GM13977 (cell line): ENCODE results near the gene SLC6A6.

Experiments used
- DNase-seq: peaks from one replicate; pipeline ENCODE4 v3.0.0; 2012; ENCODE audit warnings: low spot score
- in situ Hi-C: fragments of 300-500 bp; cut with MboI; formaldehyde crosslinking; loops from one replicate; pipeline ENCODE4 v1.12.0; 2022; ENCODE audit warnings: low sequenced_read_pairs, low pct_unique_long_range_greater_than_20kb, mixed read lengths, inconsistent platforms; ENCODE audit not compliant: unreplicated experiment
- TF ChIP-seq, protein P1 (sequence below): IDR thresholded peaks from 2 replicates; pipeline ENCODE4 v1.5.1; 2012; ENCODE audit warnings: mild to moderate bottlenecking, control low read depth; ENCODE audit not compliant: insufficient read depth; ENCODE audit errors: extremely low read depth, missing control alignments

Gene SLC6A6

DNA sequence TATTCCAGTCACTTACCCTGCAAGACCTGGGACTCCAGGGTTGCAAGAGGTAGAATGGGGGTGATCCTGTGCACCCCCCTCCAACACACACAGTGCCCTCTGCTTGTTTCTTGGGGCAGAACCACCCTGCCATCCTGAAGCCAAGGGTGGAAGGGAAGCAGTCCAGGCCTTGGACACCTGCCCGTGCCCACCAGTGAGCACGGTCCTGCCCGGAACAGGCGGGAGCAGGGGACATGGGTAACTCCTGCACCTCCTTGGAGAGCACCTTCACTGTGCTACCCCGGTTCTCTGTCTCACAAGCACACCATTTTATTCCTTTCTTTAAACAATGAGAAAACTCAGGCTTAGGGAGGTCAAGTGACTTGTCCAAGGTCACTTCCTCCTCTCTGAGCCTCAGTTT lies 57.0 kb downstream of the SLC6A6 start:
- DNase-seq: no peak
- in situ Hi-C loops: no loop called here
- TF ChIP-seq, protein P1, sequence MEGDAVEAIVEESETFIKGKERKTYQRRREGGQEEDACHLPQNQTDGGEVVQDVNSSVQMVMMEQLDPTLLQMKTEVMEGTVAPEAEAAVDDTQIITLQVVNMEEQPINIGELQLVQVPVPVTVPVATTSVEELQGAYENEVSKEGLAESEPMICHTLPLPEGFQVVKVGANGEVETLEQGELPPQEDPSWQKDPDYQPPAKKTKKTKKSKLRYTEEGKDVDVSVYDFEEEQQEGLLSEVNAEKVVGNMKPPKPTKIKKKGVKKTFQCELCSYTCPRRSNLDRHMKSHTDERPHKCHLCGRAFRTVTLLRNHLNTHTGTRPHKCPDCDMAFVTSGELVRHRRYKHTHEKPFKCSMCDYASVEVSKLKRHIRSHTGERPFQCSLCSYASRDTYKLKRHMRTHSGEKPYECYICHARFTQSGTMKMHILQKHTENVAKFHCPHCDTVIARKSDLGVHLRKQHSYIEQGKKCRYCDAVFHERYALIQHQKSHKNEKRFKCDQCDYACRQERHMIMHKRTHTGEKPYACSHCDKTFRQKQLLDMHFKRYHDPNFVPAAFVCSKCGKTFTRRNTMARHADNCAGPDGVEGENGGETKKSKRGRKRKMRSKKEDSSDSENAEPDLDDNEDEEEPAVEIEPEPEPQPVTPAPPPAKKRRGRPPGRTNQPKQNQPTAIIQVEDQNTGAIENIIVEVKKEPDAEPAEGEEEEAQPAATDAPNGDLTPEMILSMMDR: no peak

DNA sequence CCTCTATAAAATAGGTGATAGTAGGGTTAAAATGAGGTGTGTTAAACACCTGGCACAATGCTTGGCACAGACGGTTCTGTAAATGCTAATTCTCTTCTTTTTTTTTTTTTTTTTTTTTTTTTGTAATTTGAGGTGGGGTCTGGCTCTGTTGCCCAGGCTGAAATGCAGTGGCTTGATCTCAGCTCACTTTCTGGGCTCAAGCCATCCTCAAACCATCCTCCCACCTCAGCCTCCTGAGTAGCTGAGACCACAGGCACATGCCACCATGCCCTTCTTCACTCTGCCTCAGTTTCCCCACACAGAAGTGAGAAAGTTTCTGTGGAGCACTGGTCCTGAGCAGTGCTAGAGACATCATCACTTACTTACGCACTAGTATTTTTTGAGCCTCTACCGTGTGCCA lies 57.4 kb downstream of the SLC6A6 start:
- DNase-seq: no peak
- TF ChIP-seq, protein P1: no peak
- in situ Hi-C loops: no loop called here

DNA sequence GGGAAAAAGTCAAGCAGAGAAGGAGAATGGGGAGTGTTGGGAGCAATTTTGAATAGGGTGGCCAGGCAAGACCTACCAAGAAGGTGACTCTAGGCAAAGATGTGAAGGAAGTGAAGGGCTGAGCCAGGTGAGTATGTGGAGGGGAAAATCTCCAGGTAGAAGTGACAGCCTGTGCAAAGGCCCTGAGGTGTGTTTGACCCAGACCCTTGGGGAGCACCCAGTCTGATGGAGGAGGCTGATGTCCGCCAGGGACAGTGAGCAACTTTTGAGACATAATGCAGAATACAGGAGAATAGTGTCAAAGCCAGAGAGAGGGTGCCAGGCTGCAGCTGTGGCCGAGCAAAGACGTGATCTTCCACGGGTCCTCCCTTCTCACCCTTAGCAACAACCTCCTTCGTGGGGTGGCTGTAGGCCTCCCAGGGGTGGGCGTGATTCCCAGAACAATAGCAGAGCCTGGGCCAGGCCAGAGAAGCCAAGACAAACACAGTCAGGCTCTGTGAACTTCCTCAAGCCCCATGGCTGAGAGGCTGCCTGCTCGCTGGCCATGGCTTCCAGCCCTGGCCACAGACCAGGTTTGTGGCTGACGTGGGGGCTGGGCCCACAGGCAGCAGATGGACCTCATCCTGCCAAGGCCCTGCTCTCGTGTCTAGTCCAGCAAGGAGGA lies 58.1 kb downstream of the SLC6A6 start:
- TF ChIP-seq, protein P1: no peak
- in situ Hi-C loops: no loop called here
- DNase-seq: no peak

DNA sequence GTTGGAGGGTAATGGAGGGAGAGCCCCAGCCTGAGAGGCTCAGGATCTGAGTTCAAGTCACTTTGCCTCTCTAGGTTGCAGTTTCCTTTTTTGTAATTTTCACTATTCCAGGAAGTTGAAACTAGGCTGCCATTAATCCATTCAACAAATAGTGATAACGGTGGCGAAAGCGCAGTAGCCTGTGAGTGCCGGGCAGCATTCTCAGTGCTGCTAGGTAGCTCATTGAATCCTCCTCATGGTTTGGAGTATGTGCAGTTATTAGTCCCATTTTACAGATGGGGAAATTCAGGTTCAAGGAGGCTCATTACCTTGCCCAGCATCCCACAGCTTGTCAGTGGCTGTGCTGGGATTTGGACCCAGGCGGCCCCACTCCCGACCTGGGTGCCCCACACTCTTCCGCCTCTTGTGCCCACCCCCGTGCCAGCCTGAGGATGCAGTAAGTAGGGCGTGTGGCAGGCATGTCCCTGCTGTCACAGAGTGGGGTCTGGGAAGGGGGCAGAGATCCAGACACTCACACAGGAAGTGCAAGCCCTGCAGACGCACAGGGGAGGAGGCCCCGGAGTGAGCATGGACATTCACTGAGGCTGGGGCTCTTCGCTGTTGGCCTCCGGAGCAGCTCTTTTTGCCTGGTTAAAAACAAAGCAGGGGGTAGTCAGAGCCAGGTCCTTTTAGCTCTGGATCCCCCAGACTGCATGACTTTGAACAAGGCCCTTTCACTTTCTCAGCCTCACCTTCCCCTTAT lies 58.8 kb downstream of the SLC6A6 start:
- no peak for DNase-seq
- in situ Hi-C loops: no loop called here
- TF ChIP-seq, protein P1: no peak

DNA sequence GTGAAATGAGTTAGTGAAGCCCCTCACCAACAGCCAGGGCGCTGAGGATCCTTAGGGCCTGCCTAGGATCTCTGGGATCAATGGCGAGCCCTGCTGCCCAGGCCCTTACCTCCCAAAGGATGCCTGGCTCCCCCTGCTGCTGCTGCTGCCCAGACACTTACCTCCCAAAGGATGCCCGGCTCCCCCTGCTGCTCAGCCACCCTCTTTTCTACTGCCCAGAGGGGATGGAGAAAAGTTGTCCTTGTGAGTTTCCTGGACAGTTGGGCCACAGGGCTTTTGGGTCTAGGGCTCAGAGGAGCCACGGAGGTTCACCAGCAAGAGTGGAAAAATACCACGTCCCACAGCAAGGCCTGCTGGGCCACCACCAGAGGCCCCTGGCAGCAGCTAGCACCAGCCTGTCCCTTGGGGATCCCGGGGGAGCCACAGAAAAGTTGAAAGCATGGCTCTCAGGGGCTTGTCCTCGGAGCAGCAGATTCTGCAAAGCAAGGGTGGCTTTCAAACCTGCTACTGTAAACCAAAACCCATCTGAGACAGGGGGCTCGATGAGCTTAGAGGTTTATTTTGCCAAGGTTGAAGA lies 59.4 kb downstream of the SLC6A6 start:
- in situ Hi-C loops: no loop called here
- peak; percentile 67 for DNase-seq
- TF ChIP-seq, protein P1: peak; percentile 85

DNA sequence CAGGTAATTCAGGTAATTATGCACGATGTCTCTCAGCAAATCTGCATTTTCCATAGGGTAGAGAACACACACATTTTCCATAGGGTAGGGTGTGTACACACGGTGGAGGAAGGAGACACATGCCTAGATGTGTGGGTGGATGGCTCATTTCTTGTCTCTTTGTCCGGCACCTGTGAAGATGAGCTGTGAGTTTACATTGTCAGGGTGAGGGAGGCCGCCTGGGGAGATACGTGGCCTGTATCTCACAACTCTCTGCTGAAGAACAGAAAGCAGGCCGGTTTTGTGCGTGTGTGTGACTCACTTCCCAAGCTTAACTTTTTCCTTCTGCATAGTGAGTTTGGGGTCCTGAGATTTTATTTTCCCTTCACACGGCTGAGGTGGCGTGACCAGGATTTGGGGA lies 60.3 kb downstream of the SLC6A6 start:
- DNase-seq: no peak
- in situ Hi-C loops: no loop called here

More for the DNA sequence above, 60.3 kb downstream of the SLC6A6 start:
- TF ChIP-seq, protein P1: no peak
